ENCODE data around the gene UTP11. TPM values are rescaled to one million over a fixed set of nuclear protein-coding genes. Genes with fewer than 3 reads are reported as not detected.

UTP11 gene
- polyA plus RNA-seq, 3 donors, result 35.6 to 39.4 (median 36.6) TPM

DNA sequence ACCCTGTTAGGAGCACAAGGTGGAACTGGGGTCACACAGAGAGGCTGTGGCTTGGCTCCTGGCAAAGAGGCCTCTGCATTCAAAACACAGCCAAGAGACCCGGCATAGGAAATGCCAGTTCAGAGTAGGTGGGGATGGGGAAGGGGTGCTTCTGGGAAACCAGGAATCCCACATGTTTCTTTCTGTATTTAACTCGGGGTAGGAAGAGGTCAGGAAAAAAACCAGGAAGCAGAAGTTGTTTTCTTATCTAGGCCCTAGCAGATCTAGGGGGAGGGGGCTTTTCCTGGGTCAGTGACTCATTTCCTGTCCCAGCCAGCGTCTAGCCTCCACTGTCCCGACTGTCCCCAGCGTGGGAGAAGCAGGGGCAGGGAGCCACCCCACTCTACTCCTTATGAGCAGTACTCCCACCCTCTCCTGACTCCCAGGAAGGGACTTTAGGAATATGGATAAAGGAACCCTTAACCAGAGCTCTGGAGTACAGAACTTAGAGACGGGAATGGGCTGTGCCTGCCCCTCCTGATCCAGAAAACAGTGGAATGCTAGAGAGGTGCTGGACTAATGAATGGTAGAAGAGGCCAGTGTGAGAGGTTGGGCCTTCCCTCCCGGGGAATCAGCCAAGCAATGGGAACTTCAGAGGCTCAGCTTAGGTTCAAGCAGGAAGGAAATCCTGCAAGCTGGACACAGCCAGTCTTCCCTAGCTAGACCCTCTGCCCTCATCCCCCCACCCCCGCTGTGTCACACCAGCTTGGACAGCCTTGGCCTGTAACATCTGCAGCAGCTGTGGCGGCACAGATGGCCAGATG is 12.9 kb upstream of the UTP11 start:
- DNase-seq, result peak; percentile 73

- no peak for DNase-seq
These were observed 12.4 kb upstream of the UTP11 start for GRCh38 chr1:38000233-38000528.

GRCh38 chr1:38000529-38001455 is 11.7 kb upstream of the UTP11 start:
- no peak for DNase-seq

DNA sequence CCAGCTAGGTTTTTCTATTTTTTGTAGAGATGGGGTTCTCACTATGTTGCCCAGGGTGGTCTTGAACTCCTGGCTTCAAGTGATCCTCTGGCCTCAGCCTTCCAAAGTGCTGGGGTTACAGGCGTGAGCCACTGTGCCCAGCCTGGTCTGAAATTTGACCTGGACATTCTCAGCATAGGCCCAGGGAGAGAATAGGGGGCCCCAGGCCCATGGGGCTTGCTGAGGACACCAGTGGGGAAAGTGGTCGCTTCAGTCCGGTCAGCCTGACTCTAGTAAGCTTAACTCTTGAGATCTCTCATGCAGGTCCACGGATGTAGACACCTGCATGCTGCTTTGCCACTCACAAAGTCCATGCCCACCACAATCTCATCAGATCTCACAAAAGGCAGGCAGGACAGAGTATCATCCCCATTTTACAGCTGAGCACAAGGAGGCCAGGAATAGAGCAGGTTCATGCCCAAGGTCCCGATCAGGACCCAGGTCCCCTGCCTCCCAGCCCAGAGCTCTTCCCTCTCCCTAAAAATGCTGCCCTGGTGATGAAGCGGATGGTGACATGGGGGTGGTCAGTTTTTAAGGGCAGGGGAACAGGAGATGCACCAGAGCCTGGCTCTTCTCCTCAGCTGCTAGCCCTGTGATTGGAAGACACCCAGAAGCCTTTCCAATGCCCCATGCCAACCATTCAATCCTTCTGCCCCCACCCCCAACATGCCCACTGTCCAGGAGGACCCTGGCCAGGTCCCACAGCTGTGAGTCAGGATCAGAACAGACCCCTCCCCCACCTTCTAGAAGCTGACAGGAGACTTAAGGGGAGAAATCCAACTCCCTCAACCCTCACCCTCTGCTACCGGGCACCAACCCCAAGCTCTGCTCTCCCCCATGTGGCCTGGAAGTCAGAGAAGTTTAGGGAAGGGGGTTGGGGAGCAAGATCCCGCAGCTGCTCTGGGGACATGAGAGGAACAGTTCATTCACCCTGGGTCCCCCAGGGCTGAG is 9.0 kb upstream of the UTP11 start:
- no peak for DNase-seq

GRCh38 chr1:38004284-38005108 is 8.0 kb upstream of the UTP11 start:
- DNase-seq, result no peak

DNA sequence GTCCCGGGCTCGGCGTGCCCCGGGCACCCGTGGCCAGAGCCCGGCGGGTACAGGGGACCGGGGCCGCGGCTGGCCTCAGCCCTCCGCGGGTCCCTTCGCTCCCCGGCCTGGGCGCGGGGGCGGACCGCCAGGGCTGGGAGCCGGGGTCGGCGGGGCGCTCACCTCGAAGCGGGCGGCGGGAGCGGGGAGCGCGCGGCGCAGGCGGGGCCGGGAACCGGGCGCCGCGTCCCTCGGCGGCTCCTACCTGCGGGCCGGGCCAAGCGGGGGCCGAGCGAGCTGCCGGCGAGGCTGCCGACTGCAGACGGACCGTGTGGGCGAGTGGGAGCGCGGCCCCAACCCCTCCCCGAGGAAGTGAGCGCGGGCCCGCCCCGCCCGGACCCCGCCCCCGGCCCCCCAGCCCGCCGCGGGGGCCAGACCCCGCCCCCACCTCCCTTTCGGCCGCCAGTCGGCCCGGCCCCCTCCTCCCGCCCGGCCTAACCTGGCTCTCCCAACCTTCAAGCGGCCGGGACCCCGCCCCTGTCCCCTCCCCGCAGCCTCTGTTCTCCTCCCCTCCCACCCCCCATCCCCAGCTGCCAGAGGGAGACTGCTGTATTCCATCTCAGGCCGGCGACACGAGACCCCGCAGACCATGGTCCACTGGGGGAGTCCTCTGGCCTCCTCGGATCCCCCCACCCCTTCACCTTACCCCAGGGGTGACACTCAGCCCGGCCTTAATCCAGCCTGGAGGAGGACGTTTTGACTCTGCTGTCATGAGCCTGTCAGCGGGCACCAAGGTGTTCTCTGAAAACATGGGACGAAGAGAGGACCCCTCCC is 7.1 kb upstream of the UTP11 start, which contains the start of gene FHL3:
Gene FHL3 (minus strand): TSS at position 320 of the 813 bp plus-strand sequence. CDS start 6,102 bp downstream, outside the sequence.
- peak; percentile 71 for DNase-seq

GRCh38 chr1:38006008-38006828 is 6.3 kb upstream of the UTP11 start:
- no peak for DNase-seq

DNA sequence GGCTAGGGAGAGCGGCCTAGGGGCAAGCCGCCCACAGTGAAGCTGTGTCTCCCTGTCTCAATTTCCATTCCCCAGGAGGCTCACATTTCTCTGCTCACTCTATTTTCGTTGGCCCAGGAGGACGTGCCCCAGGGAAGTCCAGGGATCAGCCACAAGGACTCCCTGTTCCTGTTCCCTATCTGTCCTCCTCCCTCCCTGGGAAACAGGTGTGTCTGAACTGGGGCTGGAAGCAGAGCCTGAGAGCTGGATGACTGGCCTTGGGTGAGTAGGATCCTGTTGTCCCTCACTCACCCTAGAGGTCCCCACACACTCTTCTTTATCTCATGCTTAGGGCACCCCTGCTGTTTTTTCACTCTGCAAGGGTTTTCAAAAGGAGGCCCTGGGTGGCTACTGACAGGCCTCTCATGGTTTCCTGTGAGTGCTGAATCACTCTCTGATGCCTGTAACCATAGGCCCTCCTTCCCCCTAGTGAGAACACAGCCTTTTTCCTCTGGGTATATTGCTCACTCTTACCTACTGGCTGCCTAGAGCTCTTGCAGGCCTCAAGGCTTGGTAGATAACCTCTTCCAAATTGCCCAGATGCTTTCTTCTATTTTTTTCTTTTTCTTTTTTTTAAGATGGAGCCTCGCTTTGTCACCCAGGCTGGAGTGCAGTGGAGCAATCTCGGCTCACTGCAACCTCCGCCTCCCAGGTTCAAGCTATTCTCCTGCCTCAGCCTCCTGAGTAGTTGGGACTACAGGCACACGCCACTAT is 3.3 kb upstream of the UTP11 start:
- DNase-seq, result no peak

DNA sequence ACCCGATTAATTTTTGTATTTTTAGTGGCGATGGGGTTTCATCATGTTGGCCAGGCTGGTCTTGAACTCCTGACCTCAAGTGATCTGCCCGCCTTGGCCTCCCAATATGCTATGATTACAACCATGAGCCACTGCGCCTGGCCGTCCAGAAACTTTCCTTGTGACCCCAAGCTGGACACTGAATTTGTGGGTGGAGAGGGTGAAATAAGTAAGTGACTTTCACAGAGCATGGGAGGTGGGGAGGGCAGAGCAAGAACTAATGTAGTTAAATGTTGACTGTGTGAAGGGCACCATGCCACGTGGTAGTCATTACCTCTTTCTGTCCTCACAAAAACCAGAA is 2.7 kb upstream of the UTP11 start:
- no peak for DNase-seq

DNA sequence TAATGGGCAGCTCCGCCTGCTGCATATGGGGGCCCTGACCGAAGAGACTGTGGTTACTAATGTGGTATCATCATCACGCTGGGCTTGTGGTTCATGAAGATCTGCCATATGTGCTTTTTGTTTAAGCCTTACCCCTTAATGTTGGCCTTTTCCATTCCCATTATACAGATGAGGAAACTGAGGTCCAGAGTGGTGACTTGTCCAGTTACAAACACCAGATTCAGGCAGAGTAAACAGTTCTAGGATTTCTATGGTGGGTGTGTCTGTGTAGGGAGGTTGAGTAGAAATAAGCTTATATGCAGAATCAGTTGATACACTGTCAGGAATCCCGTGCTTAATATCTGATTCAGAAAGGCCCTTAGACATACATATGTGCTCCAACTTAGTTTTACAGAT is 691 bp downstream of the UTP11 start:
- no peak for DNase-seq

- DNase-seq, result no peak
These were observed 1.6 kb downstream of the UTP11 start for GRCh38 chr1:38014171-38014570.

- DNase-seq, result no peak
These were observed 2.3 kb downstream of the UTP11 start for GRCh38 chr1:38014724-38015424.

DNA sequence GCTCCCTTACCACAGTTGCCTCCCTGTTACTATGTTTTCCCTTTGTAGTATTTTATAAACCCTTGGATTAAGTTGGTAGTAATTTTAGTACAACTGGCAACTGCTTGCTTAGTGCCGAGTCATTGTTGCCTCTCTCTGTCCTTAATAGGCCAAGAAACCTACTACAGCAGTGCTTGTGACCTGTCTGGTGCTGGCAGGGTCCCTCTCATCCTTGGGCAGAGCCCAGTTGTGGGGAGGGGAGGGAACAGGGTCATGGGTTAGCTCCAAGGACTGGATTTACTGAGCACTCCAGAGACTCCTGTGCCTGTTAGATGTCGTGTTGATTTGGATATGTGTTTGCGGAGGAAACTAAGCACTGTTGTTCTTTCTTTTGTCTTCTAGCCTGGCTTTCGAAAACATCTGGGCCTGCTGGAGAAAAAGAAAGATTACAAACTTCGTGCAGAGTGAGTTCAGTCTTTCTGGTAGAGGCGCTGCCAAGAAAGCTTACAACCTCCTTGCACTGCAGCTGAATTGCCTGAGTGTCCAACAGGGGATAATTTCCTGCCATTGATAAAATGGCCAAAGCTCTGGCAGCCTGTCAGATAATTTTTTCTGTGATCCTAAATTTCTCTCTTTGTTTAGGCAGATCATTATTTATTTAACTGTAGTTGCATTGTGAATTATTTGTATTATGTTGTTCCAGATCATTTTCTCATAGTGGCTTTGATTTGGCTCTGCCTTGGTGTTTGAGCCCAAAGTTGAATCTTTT is 3.6 kb downstream of the UTP11 start:
- no peak for DNase-seq

DNA sequence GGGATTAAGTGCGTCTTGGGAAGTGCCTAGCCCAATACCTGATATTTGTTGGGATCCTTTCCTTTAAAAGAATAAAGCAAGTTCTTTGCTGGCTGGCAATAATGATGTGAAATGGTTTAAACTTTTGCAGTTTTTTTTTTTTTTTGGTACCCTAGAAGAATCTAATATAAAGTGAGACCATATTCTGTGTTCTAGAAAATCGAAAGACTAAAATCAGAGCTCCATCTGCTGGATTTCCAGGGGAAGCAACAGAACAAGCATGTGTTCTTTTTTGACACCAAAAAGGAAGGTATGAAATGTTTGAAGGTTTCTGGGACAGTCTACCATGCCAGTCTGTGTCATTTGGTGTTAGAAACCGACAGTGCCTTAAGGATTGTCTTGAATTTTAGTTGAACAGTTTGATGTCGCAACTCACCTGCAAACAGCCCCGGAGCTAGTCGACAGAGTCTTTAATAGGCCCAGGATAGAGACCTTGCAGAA is 6.4 kb downstream of the UTP11 start:
- no peak for DNase-seq

- no peak for DNase-seq
These were observed 7.9 kb downstream of the UTP11 start for GRCh38 chr1:38020396-38020795.

DNA sequence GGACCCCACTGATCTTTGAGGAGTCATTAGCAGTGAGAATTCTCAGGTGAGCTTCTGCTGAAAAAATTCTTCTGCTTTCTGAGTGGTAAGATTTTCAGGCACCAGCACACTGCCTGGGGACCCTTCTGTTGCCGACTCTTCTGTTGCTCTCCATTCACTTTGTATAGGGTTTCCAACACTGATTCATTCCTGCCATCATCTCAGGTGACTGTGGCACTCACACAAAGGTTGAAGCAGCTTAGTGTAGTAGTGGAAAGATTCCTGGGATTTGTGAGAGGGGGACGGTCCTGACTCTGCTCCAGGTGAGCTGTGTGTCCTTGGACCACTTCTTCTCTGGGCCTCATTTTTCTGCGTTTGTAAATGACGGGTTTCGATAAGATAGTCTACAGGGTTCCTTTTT is 9.4 kb downstream of the UTP11 start:
- no peak for DNase-seq

GRCh38 chr1:38022810-38023209 is 10.3 kb downstream of the UTP11 start:
- no peak for DNase-seq
